SHP77 (cell line): Measurements from ENCODE around the gene LRRC39.
A peak's percentile ranks its signal among the peaks of the same experiment; 100 is the strongest.
"Not testable (repeated sequence)": the region's sequence is repeated elsewhere in the genome, so short reads cannot be mapped to it uniquely, and the experiment has no call there.

ENCODE experiments used
- DNase-seq, 2 experiments: peaks; one replicate each; lab custom pipeline; 2025; lab: John Stamatoyannopoulos, UW

LRRC39 gene

DNA sequence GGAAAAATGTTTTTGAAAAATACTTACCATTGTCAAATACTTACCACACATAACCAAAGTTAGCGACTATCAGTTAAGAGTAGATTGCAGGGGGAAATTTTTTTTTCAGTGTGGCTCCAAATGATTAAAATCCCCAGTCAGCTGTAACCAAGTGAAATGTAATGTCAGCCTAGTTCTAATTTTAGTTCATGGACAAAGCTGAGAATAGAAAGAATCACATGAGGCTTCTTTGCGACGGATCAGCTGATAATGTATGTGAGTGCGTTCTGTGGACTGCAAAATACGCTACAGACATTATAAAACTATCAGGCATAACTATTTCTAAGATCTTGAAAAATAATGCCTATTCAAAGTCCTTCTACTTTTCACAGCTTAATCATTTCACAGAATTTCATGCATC is at the start of gene LRRC39:
TSS of gene LRRC39 (minus strand) at position 166 of the 400 bp plus-strand sequence. CDS start 9,740 bp downstream, outside the sequence.
- no peak for DNase-seq

GRCh38 chr1:100222428-100222827 is 44.4 kb upstream of the LRRC39 start:
- no peak for DNase-seq

DNA sequence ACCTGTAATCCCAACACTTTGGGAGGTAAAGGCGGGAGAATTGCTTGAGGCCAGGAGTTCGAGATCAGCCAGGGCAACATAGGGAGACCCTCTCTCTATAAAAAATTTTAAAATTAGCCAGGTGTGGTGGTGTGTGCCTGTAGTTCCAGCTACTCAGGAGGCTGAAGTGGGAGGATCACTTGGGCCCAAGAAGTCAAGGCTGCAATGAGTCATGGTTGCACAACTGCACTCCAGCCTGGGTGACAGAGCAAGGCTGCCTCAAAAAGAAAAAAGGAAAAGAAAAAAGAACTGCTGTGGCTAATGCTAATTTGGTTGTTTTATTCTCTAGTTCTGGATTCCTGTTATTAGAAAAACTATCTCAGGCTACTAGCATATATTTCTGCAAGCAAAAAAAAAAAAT is 41.8 kb upstream of the LRRC39 start:
- DNase-seq = no peak

- DNase-seq = no peak
Measured at GRCh38 chr1:100219457-100219856, 41.4 kb upstream of the LRRC39 start.

GRCh38 chr1:100217834-100218233 is 39.8 kb upstream of the LRRC39 start:
- no peak for DNase-seq

GRCh38 chr1:100215101-100215500 is 37.0 kb upstream of the LRRC39 start:
- no peak for DNase-seq

- DNase-seq = no peak
Measured at GRCh38 chr1:100213141-100213540, 35.1 kb upstream of the LRRC39 start.

DNA sequence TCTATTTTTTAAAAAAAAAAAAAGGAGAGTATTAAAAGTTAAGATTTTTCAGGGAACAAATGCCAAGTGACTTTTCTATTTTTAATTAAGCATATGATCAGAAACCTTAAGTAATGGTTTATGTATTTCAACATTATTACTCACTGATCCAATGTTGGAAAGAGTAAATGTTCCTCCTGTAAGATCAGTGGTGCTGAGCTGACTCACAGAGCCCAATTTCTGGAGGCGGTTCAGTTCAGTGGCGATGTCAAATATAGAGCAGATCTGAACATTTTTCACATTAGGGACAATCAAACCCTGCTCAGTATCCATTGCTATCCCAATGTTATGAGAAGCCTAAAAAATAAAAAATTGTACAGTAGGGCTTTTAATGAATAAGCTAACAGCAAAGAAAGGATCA is 28.2 kb upstream of the LRRC39 start:
- DNase-seq = no peak

DNA sequence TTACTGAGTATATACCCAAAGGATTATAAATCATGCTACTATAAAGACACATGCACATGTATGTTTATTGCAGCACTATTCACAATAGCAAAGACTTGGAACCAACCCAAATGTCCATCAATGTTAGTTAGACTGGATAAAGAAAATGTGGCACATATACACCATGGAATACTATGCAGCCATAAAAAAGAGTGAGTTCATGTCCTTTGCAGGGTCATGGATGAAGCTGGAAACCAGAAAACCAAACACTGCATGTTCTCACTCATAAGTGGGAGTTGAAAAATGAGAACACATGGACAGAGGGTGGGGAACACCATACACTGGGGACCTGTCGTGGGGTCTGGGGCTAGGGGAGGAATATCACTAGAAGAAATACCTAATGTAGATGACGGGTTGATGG is 27.5 kb upstream of the LRRC39 start:
- DNase-seq = not testable (repeated sequence)

DNA sequence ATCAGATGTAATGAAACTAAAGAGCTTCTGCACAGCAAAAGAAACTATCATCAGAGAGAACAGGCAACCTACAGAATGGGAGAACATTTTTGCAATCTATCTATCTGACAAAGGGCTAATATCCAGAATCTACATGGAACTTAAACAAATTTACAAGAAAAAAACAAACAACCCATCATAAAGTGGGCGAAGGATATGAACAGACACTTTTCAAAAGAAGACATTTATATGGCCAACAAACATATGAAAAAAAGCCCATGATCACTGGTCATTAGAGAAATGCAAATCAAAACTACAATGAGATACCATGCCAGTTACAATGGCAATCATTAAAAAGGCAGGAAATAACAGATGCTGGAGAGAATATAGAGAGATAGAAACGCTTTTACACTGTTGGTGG is 27.0 kb upstream of the LRRC39 start:
- DNase-seq = not testable (repeated sequence)

DNA sequence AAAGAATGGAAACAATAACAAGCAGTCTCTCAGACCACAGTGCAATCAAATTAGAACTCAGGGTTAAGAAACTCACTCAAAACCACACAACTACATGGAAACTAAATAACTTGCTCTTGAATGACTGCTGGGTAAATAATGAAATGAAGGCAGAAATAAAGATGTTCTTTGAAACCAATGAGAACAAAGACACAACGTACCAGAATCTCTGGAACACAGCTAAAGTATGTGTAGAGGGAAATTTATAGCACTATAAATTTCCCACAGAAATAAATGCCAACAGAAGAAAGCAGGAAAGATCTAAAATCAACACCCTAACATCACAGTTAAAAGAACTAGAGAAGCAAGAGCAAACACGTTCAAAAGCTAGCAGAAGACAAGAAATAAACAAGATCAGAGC is 24.6 kb upstream of the LRRC39 start:
- not testable (repeated sequence) for DNase-seq

GRCh38 chr1:100200060-100200459 is 22.0 kb upstream of the LRRC39 start:
- not testable (repeated sequence) for DNase-seq

DNA sequence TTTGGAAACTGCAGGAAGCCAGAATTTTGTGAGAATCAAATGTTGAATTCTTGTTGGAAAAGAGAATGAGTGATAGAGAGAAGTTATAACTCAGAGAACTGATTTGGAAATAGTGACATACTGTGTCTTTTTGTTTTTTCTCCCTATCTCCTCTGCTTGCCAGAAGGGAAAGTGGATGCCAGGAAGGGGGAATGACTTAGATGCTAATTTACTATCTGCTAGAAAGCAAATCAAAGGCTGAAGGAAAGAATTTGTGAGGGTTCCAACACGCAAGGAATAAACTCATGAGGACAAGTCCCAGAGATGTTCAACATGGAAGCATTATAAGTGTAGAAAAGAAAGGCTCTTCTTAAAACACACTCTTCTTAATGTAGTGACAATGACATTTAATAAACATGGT is 20.5 kb upstream of the LRRC39 start:
- DNase-seq = no peak

DNA sequence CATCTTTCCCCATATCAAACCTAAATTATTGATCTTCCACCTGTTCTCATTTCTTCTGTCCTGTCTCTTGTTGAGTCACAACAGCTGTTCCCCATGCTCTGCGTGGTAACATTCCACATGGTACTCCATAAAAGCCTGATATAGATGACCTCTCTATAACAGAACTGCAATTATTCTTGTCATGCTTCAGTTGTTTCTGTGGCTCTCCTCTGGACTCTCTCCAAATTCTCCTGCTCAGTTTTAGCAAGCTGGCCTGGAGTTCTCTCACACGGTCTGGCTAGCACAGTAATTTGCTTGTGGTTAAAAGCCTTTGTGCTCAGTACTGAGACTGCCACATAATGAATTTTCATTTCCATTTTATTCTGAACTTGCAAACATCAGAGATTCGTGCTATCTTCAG is 10.6 kb upstream of the LRRC39 start:
- peak; percentile 19 to 44 for DNase-seq

GRCh38 chr1:100187912-100188311 is 9.9 kb upstream of the LRRC39 start:
- DNase-seq = no peak

- DNase-seq = no peak
Measured at GRCh38 chr1:100184536-100184935, 6.5 kb upstream of the LRRC39 start.

GRCh38 chr1:100183370-100183769 is 5.3 kb upstream of the LRRC39 start:
- no peak for DNase-seq

GRCh38 chr1:100177295-100178041 is 588 bp downstream of the LRRC39 start:
- DNase-seq = no peak

DNA sequence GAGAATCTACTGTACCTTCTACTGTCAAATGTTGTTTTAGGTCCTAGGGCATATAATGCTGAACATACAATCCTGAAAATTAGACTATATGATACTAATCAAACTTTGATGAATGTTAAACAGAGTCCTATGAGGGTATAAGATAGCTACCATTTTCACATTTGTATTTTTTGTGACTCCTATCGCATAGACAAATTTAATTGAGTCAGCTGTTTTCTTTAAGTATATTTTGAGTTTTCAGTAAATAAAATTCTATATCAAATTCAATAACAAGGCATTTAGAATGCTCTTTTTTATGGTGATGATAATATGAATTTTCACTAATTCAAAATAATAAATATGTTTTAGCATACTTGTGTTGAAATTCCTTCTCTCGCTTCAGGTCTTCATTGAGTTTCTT is 10.0 kb downstream of the LRRC39 start:
- no peak for DNase-seq

DNA sequence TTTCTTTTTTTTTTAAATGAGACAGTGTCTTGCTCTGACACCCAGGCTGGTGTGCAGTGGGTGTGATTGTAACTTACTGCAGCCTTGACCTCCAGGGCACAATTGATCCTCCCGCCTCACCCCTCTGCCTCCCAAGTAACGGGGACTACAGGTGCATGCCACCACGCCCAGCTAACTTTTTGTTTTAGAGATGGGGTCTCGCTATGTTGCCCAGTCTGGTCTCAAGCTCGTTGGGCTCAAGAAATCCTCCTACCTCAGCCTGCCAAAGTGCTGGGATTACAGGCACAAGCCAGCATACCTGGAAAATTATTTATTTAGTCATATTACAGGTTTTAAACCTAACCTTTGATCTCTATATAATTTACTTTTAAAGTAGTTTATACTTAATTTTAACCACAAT is 13.4 kb downstream of the LRRC39 start:
- DNase-seq = no peak

DNA sequence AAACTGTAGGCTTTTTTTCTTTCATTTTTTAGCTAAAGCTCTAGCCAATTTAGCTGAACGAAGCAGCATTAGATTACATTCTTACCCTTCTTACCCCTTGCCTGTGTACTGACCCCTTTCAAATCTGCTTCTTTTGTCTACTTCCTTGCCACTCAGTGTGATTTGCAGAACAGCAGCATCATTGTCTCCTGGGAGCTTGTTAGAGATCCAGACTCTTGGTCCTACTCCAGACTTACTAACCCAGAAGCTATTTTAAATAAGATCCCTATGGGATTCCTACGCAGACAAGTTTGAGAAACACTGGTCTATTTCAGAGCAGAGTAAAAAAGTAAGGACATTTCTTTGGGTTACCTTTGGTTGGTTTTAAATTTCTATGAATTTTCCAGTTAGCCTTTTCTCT is 13.8 kb downstream of the LRRC39 start:
- DNase-seq = no peak

GRCh38 chr1:100162881-100163280 is 15.2 kb downstream of the LRRC39 start:
- no peak for DNase-seq

GRCh38 chr1:100152271-100152670 is 25.8 kb downstream of the LRRC39 start:
- no peak for DNase-seq

- no peak for DNase-seq
Measured at GRCh38 chr1:100151679-100152078, 26.4 kb downstream of the LRRC39 start.
